GM12878 (cell line): ENCODE data around the gene RPL7L1. TPM values are rescaled to one million over a fixed set of nuclear protein-coding genes. Genes with fewer than 3 reads are reported as not detected.

ENCODE experiments used
- ATAC-seq: fragments of 200-7000 bp; cut with Tn5 transposase; 3 replicates; pipeline ENCODE4 v1.9.1; 2020; ENCODE audit warnings: mild to moderate bottlenecking, moderate library complexity
- BruUV-seq: library from RNA; stranded (reverse); fragments of 400-500 nt; replicated peaks from 2 replicates; lab custom pipeline; 2021; lab: Mats Ljungman, UMichigan
- CTCF ChIA-PET: fragments of 300-600 bp; sonication (Branson Sonifier 250); formaldehyde crosslinking; extraction: SDS; loops from one replicate; lab custom pipeline; 2021; ENCODE audit warnings: inconsistent platforms; lab: Yijun Ruan, JAX
- POLR2A ChIA-PET: fragments of 350-600 bp; formaldehyde crosslinking; extraction: SDS; loops from one replicate; lab custom pipeline; 2021; ENCODE audit warnings: inconsistent platforms; lab: Charles Lee
- RAD21 ChIA-PET: fragments of 300-600 bp; sonication (Branson Sonifier 250); formaldehyde crosslinking; loops from one replicate; lab custom pipeline; 2023; ENCODE audit warnings: antibody characterized with exemption; ENCODE audit not compliant: unreplicated experiment; lab: Charles Lee
- SMC1A ChIA-PET: fragments of 300-600 bp; sonication (Branson Sonifier 250); formaldehyde crosslinking; loops from one replicate; lab custom pipeline; 2023; ENCODE audit not compliant: unreplicated experiment, uncharacterized antibody; lab: Charles Lee
- DNase-seq: peaks from one replicate; pipeline ENCODE4 v3.0.0-alpha.2; 2011; ENCODE audit warnings: low read depth, low spot score
- FAIRE-seq: peaks from 3 replicates; lab custom pipeline; 2011; peaks lifted over from hg19 to GRCh38; lab: Jason Lieb, UNC
- H2AFZ ChIP-seq: 2 replicates; pipeline ENCODE4 v1.6.0; 2011; ENCODE audit warnings: low read depth, low read length, control low read depth; ENCODE audit not compliant: control insufficient read depth
- H3K27ac ChIP-seq: 2 replicates; pipeline ENCODE4 v1.5.1; 2011; ENCODE audit warnings: control low read depth; ENCODE audit not compliant: control insufficient read depth, insufficient read depth
- H3K27me3 ChIP-seq, 2 experiments: replicated peaks in 1 of 2; 2 replicates each; pipeline versions ENCODE4 v1.6.0 to v1.6.1; 2011; ENCODE audit warnings: low read length in 1 of 2; ENCODE audit not compliant: control insufficient read depth in 2 of 2, insufficient read depth in 2 of 2
- H3K36me3 ChIP-seq, 2 experiments: 2 replicates each; pipeline ENCODE4 v1.5.1; 2011; ENCODE audit warnings: low read length in 1 of 2; ENCODE audit not compliant: control insufficient read depth in 2 of 2, insufficient read depth in 2 of 2
- H3K4me1 ChIP-seq: 2 replicates; pipeline ENCODE4 v1.6.1; 2011; ENCODE audit warnings: mild to moderate bottlenecking, low read length, moderate library complexity, mixed read lengths; ENCODE audit not compliant: control insufficient read depth, insufficient read depth
- H3K4me2 ChIP-seq: 2 replicates; pipeline ENCODE4 v1.6.0; 2011; ENCODE audit warnings: control low read depth; ENCODE audit not compliant: control insufficient read depth, insufficient read depth
- H3K4me3 ChIP-seq: fragments of 200-600 bp; sonication (generic); 2 replicates; pipeline ENCODE4 v1.5.1; 2016
- H3K79me2 ChIP-seq: 2 replicates; pipeline ENCODE4 v1.6.0; 2011; ENCODE audit warnings: low read length; ENCODE audit not compliant: control insufficient read depth, insufficient read depth
- H3K9ac ChIP-seq: 2 replicates; pipeline ENCODE4 v1.8.0; 2011; ENCODE audit warnings: low read length, control low read depth, mixed read lengths; ENCODE audit not compliant: control insufficient read depth, insufficient read depth
- H3K9me3 ChIP-seq: replicated peaks from 3 replicates; pipeline ENCODE4 v1.5.1; 2011; ENCODE audit warnings: mild to moderate bottlenecking, low read length; ENCODE audit not compliant: control insufficient read depth, insufficient read depth
- H4K20me1 ChIP-seq: 2 replicates; pipeline ENCODE4 v1.6.0; 2011; ENCODE audit not compliant: control insufficient read depth, insufficient read depth
- CBFB ChIP-seq: IDR thresholded peaks from 2 replicates; pipeline ENCODE4 v1.6.1; 2016; ENCODE audit warnings: antibody characterized with exemption, low read depth
- ETV6 ChIP-seq, 2 experiments: fragments of 450-650 bp in 1 of 2; IDR thresholded peaks in 1 of 2; conservative IDR thresholded peaks in 1 of 2; 2 replicates each; pipeline ENCODE4 v1.6.1; 2014; ENCODE audit warnings: antibody characterized with exemption in 1 of 2, borderline replicate concordance in 1 of 2, low read depth in 1 of 2, mild to moderate bottlenecking in 1 of 2, moderate library complexity in 1 of 2
- IKZF1 ChIP-seq: fragments of 450-650 bp; conservative IDR thresholded peaks from 2 replicates; pipeline ENCODE4 v1.6.1; 2017; ENCODE audit warnings: antibody characterized with exemption, mild to moderate bottlenecking
- IKZF2 ChIP-seq, 2 experiments: fragments of 450-650 bp; IDR thresholded peaks; 2 replicates each; pipeline ENCODE4 v1.6.1; 2017; ENCODE audit warnings: mild to moderate bottlenecking in 2 of 2, moderate library complexity in 2 of 2
- MEF2A ChIP-seq: IDR thresholded peaks from 2 replicates; pipeline ENCODE4 v1.6.1; 2011; ENCODE audit warnings: low read depth, mild to moderate bottlenecking, low read length, moderate library complexity; ENCODE audit not compliant: insufficient read depth
- NR2F1 ChIP-seq: fragments of 450-650 bp; conservative IDR thresholded peaks from 2 replicates; pipeline ENCODE4 v1.6.1; 2017; ENCODE audit warnings: mild to moderate bottlenecking
- RAD21 ChIP-seq: IDR thresholded peaks from 2 replicates; pipeline ENCODE4 v1.6.1; 2011; ENCODE audit warnings: mild to moderate bottlenecking, low read depth, low read length, moderate library complexity; ENCODE audit not compliant: insufficient read depth
- RAD51 ChIP-seq: fragments of 450-650 bp; IDR thresholded peaks from 2 replicates; pipeline ENCODE4 v1.6.1; 2016; ENCODE audit warnings: moderate library complexity, mild to moderate bottlenecking, inconsistent platforms
- SIX5 ChIP-seq: IDR thresholded peaks from 2 replicates; pipeline ENCODE4 v1.6.1; 2011; ENCODE audit warnings: mild to moderate bottlenecking, low read depth, low read length, moderate library complexity; ENCODE audit not compliant: severe bottlenecking
- SREBF1 ChIP-seq: IDR thresholded peaks from 2 replicates; pipeline ENCODE4 v1.6.1; 2012; ENCODE audit warnings: mild to moderate bottlenecking, low read length
- TARDBP ChIP-seq: IDR thresholded peaks from 2 replicates; pipeline ENCODE4 v1.6.1; 2016; ENCODE audit warnings: borderline replicate concordance
- YBX1 ChIP-seq: fragments of 450-650 bp; IDR thresholded peaks from 2 replicates; pipeline ENCODE4 v1.6.1; 2016; ENCODE audit warnings: antibody characterized with exemption
- YY1 ChIP-seq: IDR thresholded peaks from 2 replicates; pipeline ENCODE4 v1.6.1; 2011; ENCODE audit warnings: low read depth, mild to moderate bottlenecking, low read length
- WGBS: methylation state at CpG from one replicate; pipeline ENCODE4 v1.1.6; 2016; ENCODE audit warnings: low lambda C conversion rate; ENCODE audit not compliant: insufficient replicate concordance, insufficient coverage; ENCODE audit errors: missing lambda C conversion rate; 5-methylcytosine and 5-hydroxymethylcytosine counted together
- in situ Hi-C: fragments of 300-500 bp; cut with MboI; formaldehyde crosslinking; loops from 9 replicates; pipeline ENCODE4 v1.14.3; 2018; ENCODE audit warnings: mixed read lengths
- intact Hi-C: fragments of 100-400 bp; cut with micrococcal nuclease; formaldehyde crosslinking; loops from one replicate; pipeline ENCODE4 v1.14.2; 2022; ENCODE audit not compliant: unreplicated experiment
- polyA plus RNA-seq, 11 experiments: library from polyadenylated mRNA; depleted of rRNA in 4 of 11; unstranded in 6 of 11; stranded (reverse) in 5 of 11; fragments of >200 nt; fragmentation: Nextera tagmentation in 4 of 11; fragmentation: Illumina TruSeq in 1 of 11; extraction: Ambion mirVana in 4 of 11; extraction: Trizol in 1 of 11; gene quantifications; 1 replicate in 1 of 11; 2 replicates in 10 of 11; pipeline versions ENCODE4 v1.2.1 to v1.2.3, GENCODE V29; 2011 to 2016; ENCODE audit warnings: inconsistent platforms in 2 of 11, missing spikeins in 2 of 11, low read depth in 1 of 11
- total RNA-seq, 4 experiments: library from RNA; depleted of rRNA in 3 of 4; stranded (reverse); fragments of >200 nt in 3 of 4; fragmentation: Illumina TruSeq in 1 of 4; extraction: Trizol in 1 of 4; gene quantifications; 2 replicates each; pipeline versions ENCODE4 v1.2.1 to v1.2.3, GENCODE V29; 2013 to 2021
- TF ChIP-seq, protein P1 (sequence below): IDR thresholded peaks from 2 replicates; pipeline ENCODE4 v1.6.1; 2011; ENCODE audit warnings: low read depth, mild to moderate bottlenecking, low read length, moderate library complexity, borderline replicate concordance; ENCODE audit errors: extremely low read depth
- TF ChIP-seq, protein P2 (sequence below): fragments of 150-350 bp; IDR thresholded peaks from 2 replicates; pipeline ENCODE4 v1.6.1; 2014; ENCODE audit warnings: mild to moderate bottlenecking, low read depth, low read length

RPL7L1 gene
- total and polyA plus RNA-seq, 10 of the 15 experiments (the other 5 are each of a cell fraction or from before 2014, with no cell fraction given): 54.1 to 154 (median 104) TPM

DNA sequence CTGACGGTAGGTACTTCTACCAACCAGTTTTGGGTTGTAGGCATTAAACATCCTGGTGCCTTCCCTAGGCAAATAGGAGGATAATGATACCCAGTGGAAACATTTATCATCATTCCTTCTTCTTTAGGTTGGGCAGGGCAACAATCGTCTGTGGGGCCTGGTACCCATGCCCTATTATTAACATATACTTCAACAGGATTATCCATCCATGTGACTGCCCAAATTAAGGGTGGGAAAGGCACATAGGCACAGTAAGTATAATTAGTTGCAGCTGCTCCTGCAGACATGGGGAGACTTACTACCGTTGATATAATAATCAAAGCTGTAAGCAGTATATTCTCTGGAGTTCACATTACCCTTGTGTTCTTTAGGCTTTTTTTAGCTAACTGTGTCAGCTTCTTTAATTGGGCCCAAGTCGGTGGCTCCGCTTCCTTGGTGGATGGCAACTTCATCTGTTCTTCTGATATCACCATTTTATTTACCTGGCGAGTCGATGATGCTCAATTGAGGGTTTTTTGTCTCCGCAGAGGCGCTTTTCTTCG lies 16.8 kb downstream of the RPL7L1 start:
- Histone ChIP-seq H3K4me3 (no peak overlapping the region), H3K4me1 (peaks cover 11% of the 10 kb centered on the region), H4K20me1 (no peaks in the 10 kb centered on the region), H3K27ac (no peak overlapping the region), H3K9ac (no peak overlapping the region), H3K79me2 (no peaks in the 10 kb centered on the region), H2AFZ (no peak overlapping the region), H3K9me3 (no peaks in the 10 kb centered on the region), H3K27me3 (no peaks in the 10 kb centered on the region), H3K36me3 (no peaks in the 10 kb centered on the region)
- in situ Hi-C loops (no loop called here), intact Hi-C loops (no loop called here)
- BruUV-seq: no TSS peak
- RAD21 ChIA-PET: interaction anchor here (1.2 kb wide), 1 partner anchor 171 kb away, joined by 3 read pairs; no protein-coding TSS in a partner anchor
- ATAC-seq: no peak
- CTCF ChIA-PET: interaction anchor here (1.6 to 1.8 kb wide), 3 partner anchors 11 to 234 kb away, joined by 4 to 11 read pairs (median 5); no protein-coding TSS in a partner anchor
- SMC1A ChIA-PET: interaction anchor here (0.9 to 2.6 kb wide), 4 partner anchors 16 to 249 kb away, joined by 3 to 9 read pairs (median 4); partner anchors contain the start of gene RPL7L1
- TF ChIP-seq YY1: no peak
- TF ChIP-seq, protein P1, sequence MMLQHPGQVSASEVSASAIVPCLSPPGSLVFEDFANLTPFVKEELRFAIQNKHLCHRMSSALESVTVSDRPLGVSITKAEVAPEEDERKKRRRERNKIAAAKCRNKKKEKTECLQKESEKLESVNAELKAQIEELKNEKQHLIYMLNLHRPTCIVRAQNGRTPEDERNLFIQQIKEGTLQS: no peak
- TF ChIP-seq, protein P2, sequence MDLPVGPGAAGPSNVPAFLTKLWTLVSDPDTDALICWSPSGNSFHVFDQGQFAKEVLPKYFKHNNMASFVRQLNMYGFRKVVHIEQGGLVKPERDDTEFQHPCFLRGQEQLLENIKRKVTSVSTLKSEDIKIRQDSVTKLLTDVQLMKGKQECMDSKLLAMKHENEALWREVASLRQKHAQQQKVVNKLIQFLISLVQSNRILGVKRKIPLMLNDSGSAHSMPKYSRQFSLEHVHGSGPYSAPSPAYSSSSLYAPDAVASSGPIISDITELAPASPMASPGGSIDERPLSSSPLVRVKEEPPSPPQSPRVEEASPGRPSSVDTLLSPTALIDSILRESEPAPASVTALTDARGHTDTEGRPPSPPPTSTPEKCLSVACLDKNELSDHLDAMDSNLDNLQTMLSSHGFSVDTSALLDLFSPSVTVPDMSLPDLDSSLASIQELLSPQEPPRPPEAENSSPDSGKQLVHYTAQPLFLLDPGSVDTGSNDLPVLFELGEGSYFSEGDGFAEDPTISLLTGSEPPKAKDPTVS: no peak
- TF ChIP-seq RAD51: no peak
- TF ChIP-seq ETV6 (conservative IDR thresholded peaks at IDR 0.05 in 1 of 2, IDR thresholded peaks at IDR 0.05 in 1 of 2; ENCODE audit: borderline replicate concordance in 1 of 2, low read depth in 1 of 2): no peak
- TF ChIP-seq IKZF1: no peak
- no peak for TF ChIP-seq MEF2A
- TF ChIP-seq SIX5: no peak
- TF ChIP-seq IKZF2 (IDR thresholded peaks at IDR 0.05): no peak
- no peak for TF ChIP-seq CBFB
- TF ChIP-seq SREBF1: no peak
- no peak for TF ChIP-seq NR2F1
- TF ChIP-seq RAD21: no peak
- TF ChIP-seq TARDBP: no peak
- TF ChIP-seq YBX1: no peak
- TF ChIP-seq, all 136 proteins: peak for 0
- POLR2A ChIA-PET: no interaction called here
- H3K4me2 ChIP-seq: no peak overlapping the region
- DNase-seq: no peak
- 69% methylated on average over 10 of the region's 10 CpGs for WGBS
- FAIRE-seq: no peak
